A673 (cell line): ENCODE measurements around the gene MAST4.

ENCODE experiments used
- EZH2 ChIP-seq: fragments of 200-600 bp; sonication (generic); IDR thresholded peaks from 2 replicates; pipeline ENCODE4 v1.6.1; 2017; ENCODE audit warnings: borderline replicate concordance, low read depth, mild to moderate bottlenecking, mixed read lengths, antibody characterized with exemption, low read length; ENCODE audit not compliant: poor library complexity, severe bottlenecking
- TF ChIP-seq, protein P1 (sequence below): fragments of 300-800, 200-600 bp; sonication (generic); conservative IDR thresholded peaks from 2 replicates; pipeline ENCODE4 v1.5.1; 2017; ENCODE audit warnings: low read depth, mild to moderate bottlenecking, antibody characterized with exemption, low read length, moderate library complexity, mixed read lengths

DNA sequence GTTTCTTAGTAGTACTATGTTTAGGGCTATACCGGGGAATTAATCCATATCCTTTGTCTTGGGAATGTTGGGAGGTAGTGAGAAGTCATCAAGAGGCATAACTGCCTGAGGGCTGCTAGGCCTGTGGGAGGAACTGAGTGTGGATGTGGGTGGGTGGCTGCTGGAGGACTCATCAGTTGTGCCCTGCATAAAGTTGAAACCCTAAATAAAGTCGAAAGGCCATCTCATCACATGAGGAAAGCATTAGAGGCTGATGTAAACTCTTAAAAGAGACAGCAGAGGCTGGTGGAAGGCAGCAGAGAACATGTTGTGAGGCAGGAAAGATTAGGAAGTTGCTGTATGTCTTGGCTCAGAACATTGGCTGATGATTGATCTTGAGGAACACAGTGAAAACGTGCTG lies 143.8 kb downstream of the MAST4 start:
- TF ChIP-seq, protein P1, sequence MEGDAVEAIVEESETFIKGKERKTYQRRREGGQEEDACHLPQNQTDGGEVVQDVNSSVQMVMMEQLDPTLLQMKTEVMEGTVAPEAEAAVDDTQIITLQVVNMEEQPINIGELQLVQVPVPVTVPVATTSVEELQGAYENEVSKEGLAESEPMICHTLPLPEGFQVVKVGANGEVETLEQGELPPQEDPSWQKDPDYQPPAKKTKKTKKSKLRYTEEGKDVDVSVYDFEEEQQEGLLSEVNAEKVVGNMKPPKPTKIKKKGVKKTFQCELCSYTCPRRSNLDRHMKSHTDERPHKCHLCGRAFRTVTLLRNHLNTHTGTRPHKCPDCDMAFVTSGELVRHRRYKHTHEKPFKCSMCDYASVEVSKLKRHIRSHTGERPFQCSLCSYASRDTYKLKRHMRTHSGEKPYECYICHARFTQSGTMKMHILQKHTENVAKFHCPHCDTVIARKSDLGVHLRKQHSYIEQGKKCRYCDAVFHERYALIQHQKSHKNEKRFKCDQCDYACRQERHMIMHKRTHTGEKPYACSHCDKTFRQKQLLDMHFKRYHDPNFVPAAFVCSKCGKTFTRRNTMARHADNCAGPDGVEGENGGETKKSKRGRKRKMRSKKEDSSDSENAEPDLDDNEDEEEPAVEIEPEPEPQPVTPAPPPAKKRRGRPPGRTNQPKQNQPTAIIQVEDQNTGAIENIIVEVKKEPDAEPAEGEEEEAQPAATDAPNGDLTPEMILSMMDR, result no peak
- TF ChIP-seq EZH2, result no peak
